ENCODE results near the gene MYO18B.
"Not testable (repeated sequence)": the region's sequence is repeated elsewhere in the genome, so short reads cannot be mapped to it uniquely, and the experiment has no call there.

The MYO18B gene, protein sequence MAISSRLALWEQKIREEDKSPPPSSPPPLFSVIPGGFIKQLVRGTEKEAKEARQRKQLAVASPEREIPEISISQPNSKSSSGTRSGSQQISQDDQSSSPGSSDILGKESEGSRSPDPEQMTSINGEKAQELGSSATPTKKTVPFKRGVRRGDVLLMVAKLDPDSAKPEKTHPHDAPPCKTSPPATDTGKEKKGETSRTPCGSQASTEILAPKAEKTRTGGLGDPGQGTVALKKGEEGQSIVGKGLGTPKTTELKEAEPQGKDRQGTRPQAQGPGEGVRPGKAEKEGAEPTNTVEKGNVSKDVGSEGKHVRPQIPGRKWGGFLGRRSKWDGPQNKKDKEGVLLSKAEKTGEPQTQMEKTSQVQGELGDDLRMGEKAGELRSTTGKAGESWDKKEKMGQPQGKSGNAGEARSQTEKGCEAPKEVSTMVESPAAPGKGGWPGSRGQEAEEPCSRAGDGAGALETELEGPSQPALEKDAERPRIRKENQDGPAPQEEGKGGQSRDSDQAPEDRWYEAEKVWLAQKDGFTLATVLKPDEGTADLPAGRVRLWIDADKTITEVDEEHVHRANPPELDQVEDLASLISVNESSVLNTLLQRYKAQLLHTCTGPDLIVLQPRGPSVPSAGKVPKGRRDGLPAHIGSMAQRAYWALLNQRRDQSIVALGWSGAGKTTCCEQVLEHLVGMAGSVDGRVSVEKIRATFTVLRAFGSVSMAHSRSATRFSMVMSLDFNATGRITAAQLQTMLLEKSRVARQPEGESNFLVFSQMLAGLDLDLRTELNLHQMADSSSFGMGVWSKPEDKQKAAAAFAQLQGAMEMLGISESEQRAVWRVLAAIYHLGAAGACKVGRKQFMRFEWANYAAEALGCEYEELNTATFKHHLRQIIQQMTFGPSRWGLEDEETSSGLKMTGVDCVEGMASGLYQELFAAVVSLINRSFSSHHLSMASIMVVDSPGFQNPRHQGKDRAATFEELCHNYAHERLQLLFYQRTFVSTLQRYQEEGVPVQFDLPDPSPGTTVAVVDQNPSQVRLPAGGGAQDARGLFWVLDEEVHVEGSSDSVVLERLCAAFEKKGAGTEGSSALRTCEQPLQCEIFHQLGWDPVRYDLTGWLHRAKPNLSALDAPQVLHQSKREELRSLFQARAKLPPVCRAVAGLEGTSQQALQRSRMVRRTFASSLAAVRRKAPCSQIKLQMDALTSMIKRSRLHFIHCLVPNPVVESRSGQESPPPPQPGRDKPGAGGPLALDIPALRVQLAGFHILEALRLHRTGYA (N-terminal part only)

GRCh38 chr22:25741692-25742626 lies at the start of gene MYO18B:
MYO18B (plus strand) TSS chr22:25742188; CDS start chr22:25761093, 18,905 bp downstream.
- no peak for DNase-seq (ENCODE audit: low read depth)

DNA sequence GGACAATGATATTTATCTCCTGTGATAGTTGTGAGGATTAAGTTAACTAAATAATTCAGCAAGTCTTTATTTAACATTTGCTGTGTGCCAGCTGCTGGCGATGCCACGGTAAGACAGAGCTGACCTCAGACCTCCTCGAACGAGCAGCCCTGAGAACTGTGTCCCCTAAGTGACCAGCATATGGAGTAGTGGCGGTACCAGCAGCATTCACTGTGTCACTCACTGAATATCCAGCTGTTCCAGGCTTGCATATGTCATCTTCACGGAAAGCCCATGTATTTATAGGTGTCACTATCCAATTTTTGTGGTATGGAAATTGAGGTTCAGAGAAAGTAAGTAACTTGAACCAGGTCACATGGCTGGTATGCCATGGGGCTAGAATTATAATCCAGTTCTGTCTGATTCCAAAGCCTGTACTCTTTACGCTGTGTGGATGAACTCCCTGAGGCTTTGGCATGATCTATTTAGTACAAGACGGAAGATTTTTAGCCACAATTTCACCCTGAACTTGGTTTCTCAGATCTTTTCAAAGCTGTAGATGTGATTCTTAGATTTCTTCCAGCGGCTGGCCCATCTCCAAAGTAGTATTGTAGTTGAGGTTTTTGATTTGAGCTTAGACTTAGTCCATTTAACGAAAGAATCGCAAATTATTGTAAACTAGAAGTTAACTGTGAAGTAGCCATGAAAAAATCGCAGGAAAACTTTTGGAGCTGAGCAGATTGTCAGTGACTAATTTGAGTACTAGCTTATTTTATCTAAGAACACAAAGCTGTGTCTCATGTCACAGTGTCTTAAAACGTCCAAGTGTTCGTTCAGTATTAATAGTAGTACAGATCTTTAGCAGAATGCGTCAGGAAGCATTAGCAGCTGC lies 49.4 kb upstream of the MYO18B start:
- DNase-seq (ENCODE audit: low read depth): no peak

GRCh38 chr22:25693268-25693565 lies 48.8 kb upstream of the MYO18B start:
- DNase-seq (ENCODE audit: low read depth): no peak

DNA sequence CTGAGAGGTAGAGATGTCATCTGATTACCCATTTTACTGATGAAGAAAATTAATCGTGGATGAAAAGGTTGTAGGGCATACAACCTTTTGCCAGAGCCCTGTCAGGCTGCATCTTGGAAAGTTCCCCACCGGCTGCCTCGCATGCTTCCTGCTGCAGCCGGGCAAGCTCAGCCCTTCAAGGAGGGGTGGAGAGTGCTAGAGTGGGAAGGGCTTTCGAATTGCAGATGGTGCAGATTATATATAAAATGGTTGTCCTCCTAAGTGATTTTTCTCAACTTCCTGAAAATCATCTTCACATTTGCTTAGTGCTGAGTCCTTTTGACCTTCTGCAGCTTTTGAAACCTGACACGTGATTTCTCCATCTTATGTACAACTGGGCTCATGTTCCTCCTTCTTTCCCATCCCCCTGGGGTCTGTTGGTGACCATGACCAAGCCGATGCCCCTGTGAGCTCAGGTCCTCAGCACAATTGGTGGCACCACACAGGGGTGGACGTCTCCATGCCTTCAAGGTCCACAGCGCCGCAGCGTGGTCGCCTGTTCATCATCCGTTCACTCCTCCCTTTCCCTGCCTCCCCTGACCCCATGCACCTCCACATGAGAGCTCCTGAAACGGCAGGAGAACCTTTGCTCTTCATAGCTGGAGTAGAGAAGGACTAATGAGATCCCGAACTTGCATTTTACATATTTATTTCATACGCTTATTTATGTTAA lies 47.6 kb upstream of the MYO18B start:
- DNase-seq (ENCODE audit: low read depth): no peak

DNA sequence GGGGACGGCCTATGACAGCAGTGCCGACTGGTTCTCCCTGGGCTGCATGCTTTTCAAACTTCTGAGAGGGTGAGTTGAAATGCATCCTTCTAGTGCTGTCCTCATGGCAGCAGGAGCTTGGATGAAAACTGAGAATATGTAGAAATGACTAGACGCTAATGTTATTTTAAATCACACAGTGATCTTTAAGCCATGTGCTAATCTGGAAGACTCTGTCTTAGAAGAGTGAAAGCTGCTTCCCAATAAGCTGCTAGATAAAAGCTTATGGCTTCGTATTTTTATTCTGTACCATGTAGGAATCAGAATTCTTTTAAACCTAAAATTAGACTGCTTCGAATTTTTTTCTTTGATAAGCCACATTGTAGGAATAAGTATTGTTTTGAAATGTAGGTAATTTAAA lies 46.8 kb upstream of the MYO18B start:
- no peak for DNase-seq (ENCODE audit: low read depth)

GRCh38 chr22:25696763-25697162 lies 45.2 kb upstream of the MYO18B start:
- no peak for DNase-seq (ENCODE audit: low read depth)

GRCh38 chr22:25697181-25697664 lies 44.8 kb upstream of the MYO18B start:
- no peak for DNase-seq (ENCODE audit: low read depth)

- no peak for DNase-seq (ENCODE audit: low read depth)
Measured at GRCh38 chr22:25697978-25698377, 44.0 kb upstream of the MYO18B start.

- no peak for DNase-seq (ENCODE audit: low read depth)
Measured at GRCh38 chr22:25698461-25698860, 43.5 kb upstream of the MYO18B start.

- DNase-seq (ENCODE audit: low read depth): no peak
Measured at GRCh38 chr22:25698978-25699377, 43.0 kb upstream of the MYO18B start.

- DNase-seq (ENCODE audit: low read depth): no peak
Measured at GRCh38 chr22:25701056-25701780, 40.8 kb upstream of the MYO18B start.

DNA sequence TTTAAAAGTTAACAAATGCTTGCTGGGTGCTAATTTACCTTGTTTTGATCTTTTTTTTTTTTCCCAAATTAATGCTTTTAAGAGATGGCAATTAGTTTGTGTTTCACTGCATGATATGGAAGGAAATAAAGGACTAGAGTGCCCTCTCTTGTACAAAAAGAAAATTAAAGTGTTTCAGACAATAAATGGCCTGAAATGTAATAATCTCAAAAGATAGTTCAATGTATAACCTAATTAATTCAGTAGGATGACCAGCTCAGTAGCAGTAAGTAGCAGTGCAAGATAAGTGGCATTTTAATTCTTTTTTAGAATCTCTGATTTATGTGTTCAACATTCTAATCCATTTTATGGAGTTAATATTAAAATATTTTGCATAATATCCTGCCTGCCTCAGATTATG lies 39.9 kb upstream of the MYO18B start:
- no peak for DNase-seq (ENCODE audit: low read depth)

- no peak for DNase-seq (ENCODE audit: low read depth)
Measured at GRCh38 chr22:25702571-25703167, 39.3 kb upstream of the MYO18B start.

DNA sequence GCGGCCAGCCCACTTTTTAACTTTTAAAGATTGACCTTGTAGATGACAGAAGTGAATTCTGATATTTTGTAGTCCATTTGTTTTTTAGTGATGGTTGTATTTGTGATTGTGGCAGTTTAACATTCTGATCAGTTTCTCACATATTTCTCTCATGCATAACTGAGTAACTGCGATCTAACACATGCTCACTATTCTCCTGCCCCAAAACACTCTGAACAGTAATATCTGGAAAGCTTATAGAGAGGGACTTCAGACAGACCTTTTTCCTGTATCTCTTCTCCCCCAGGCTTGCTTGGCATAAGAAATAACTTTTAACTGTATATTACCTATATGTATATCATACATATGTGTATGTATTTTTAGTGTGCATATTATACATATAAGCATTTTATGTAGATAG lies 37.3 kb upstream of the MYO18B start:
- DNase-seq (ENCODE audit: low read depth): no peak

DNA sequence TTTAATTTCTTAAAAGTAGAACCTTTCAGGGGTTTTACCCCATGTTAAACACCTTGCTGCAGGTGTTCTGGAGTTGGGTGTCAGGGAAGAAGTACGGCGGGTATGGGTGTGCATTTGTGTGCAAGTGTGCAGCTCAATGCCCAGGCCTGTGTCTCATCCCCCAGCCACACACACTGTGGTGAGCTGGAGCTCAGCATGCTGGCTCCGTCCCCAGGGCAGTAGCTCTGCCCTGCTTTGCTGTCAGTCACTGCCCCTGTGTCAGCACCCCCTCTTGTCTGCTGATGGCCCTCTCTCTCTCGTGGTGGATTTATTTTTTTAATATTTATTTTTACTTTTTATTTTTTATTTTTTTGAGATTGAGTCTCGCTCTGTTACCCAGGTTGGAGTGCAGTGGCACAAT lies 35.8 kb upstream of the MYO18B start:
- no peak for DNase-seq (ENCODE audit: low read depth)

DNA sequence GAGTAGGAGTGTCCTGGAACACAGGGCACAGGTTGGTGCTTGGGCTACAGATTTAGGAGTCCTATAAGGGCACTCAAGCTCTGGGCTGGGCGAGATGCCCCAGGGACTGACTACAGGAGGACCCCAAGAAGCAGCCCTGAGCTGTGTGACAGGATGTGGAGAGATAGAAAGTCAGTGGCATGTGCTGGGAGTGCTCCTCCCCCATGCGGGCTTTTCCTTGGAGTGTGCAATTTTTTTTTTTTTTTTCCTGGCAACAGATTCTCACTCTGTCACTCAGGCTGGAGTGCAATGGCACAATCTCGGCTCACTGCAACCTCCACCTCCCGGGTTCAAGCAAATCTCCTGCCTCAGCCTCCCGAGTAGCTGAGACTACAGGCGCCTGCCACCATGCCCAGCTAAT lies 33.6 kb upstream of the MYO18B start:
- not testable (repeated sequence) for DNase-seq (ENCODE audit: low read depth)

GRCh38 chr22:25709758-25710157 lies 32.2 kb upstream of the MYO18B start:
- DNase-seq (ENCODE audit: low read depth): no peak

- DNase-seq (ENCODE audit: low read depth): no peak
Measured at GRCh38 chr22:25710501-25710900, 31.5 kb upstream of the MYO18B start.
